Body of pancreas (tissue), 4 donors: ENCODE measurements around the gene SHANK1.

Source experiments
- POLR2A ChIP-seq, 3 donors: fragments of 450-650 bp; IDR thresholded peaks; one replicate each; pipeline ENCODE4 v1.6.1; 2016; ENCODE audit warnings: antibody characterized with exemption in 3 of 3, mild to moderate bottlenecking in 2 of 3
- TF ChIP-seq, protein P1 (sequence below), 7 experiments: fragments of 450-650 bp in 4 of 7; fragments of 200-600 bp in 3 of 7; sonication (generic) in 3 of 7; IDR thresholded peaks; one replicate each; pipeline ENCODE4 v1.5.1; 2016 to 2019; ENCODE audit warnings: antibody characterized with exemption in 7 of 7

DNA sequence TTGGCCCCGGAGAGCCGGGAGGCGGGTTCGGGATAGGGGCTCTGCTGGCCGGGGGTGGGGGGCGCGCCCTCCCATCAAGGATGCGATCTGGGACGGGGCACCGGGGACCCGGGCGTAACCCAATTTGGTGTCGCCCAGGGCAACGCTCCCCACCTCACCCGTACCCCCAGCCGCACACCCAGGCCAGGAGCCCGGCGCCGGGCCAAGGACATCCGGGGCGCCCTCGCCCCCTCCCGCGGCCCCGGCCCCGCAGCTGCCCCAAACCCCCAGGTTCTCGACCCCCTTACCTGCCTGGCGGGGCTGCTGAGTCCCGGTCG, 525 bp downstream of the SHANK1 start:
- no peak for TF ChIP-seq POLR2A (IDR thresholded peaks at IDR 0.05)
- TF ChIP-seq, protein P1, sequence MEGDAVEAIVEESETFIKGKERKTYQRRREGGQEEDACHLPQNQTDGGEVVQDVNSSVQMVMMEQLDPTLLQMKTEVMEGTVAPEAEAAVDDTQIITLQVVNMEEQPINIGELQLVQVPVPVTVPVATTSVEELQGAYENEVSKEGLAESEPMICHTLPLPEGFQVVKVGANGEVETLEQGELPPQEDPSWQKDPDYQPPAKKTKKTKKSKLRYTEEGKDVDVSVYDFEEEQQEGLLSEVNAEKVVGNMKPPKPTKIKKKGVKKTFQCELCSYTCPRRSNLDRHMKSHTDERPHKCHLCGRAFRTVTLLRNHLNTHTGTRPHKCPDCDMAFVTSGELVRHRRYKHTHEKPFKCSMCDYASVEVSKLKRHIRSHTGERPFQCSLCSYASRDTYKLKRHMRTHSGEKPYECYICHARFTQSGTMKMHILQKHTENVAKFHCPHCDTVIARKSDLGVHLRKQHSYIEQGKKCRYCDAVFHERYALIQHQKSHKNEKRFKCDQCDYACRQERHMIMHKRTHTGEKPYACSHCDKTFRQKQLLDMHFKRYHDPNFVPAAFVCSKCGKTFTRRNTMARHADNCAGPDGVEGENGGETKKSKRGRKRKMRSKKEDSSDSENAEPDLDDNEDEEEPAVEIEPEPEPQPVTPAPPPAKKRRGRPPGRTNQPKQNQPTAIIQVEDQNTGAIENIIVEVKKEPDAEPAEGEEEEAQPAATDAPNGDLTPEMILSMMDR (IDR thresholded peaks at IDR 0.05): no peak
